Endothelial cell of umbilical vein (primary cell): Measurements from ENCODE around the gene CPSF7. TPM values are rescaled to one million over a fixed set of nuclear protein-coding genes. Genes with fewer than 3 reads are reported as not detected.

Source experiments
- BruUV-seq: library from RNA; stranded (reverse); fragments of 400-500 nt; replicated peaks from 2 replicates; lab custom pipeline; 2021; lab: Mats Ljungman, UMichigan
- CTCF ChIA-PET: fragments of 300-600, 350-600 bp; sonication (Branson Sonifier 250); formaldehyde crosslinking; loops from one replicate; lab custom pipeline; 2021; ENCODE audit warnings: antibody characterized with exemption, inconsistent platforms; lab: Charles Lee
- POLR2A ChIA-PET: fragments of 300-600, 350-600 bp; sonication (Branson Sonifier 250); formaldehyde crosslinking; loops from one replicate; lab custom pipeline; 2021; ENCODE audit warnings: antibody characterized with exemption, inconsistent platforms; lab: Charles Lee
- DNase-seq: peaks from one replicate; pipeline ENCODE4 v3.0.0-alpha.2; 2011; ENCODE audit warnings: low read depth, low spot score
- FAIRE-seq: peaks from 2 replicates; lab custom pipeline; 2011; peaks lifted over from hg19 to GRCh38; lab: Jason Lieb, UNC
- H2AFZ ChIP-seq: 2 replicates; pipeline ENCODE4 v1.6.0; 2012; ENCODE audit warnings: low read depth, low read length, control low read depth, inconsistent platforms
- H3K27ac ChIP-seq: 2 replicates; pipeline ENCODE4 v1.5.1; 2011; ENCODE audit warnings: low read depth, mild to moderate bottlenecking, control low read depth, low read length, moderate library complexity; ENCODE audit not compliant: insufficient read depth
- H3K27me3 ChIP-seq, 2 experiments: 2 replicates each; pipeline versions ENCODE4 v1.6.0 to v1.6.1; 2011; ENCODE audit warnings: low read length in 2 of 2, mixed read lengths in 1 of 2; ENCODE audit not compliant: control insufficient read depth in 2 of 2, insufficient read depth in 2 of 2
- H3K36me3 ChIP-seq, 2 experiments: 2 replicates in 1 of 2; 3 replicates in 1 of 2; pipeline ENCODE4 v1.5.1; 2011; ENCODE audit warnings: low read length in 2 of 2, mild to moderate bottlenecking in 1 of 2, moderate library complexity in 1 of 2; ENCODE audit not compliant: control insufficient read depth in 2 of 2, insufficient read depth in 2 of 2; ENCODE audit errors: extremely low read depth in 1 of 2
- H3K4me1 ChIP-seq: 3 replicates; pipeline ENCODE4 v1.5.1; 2011; ENCODE audit warnings: mild to moderate bottlenecking, low read length; ENCODE audit not compliant: control insufficient read depth, insufficient read depth; ENCODE audit errors: extremely low read depth
- H3K4me2 ChIP-seq: 2 replicates; pipeline ENCODE4 v1.6.1; 2011; ENCODE audit warnings: low read length, control low read depth, mixed read lengths; ENCODE audit not compliant: insufficient read depth
- H3K4me3 ChIP-seq, 3 experiments: fragments of 200-600 bp in 1 of 3; sonication (generic), shearing (Covaris generic) in 1 of 3; replicated peaks in 1 of 3; 2 replicates each; pipeline ENCODE4 v1.5.1; 2011 to 2016; ENCODE audit warnings: control low read depth in 3 of 3, low read length in 3 of 3, mild to moderate bottlenecking in 2 of 3, inconsistent platforms in 1 of 3, low read depth in 1 of 3, moderate library complexity in 1 of 3; ENCODE audit not compliant: insufficient read depth in 1 of 3
- H3K79me2 ChIP-seq: 2 replicates; pipeline ENCODE4 v1.6.0; 2012; ENCODE audit warnings: low read length, inconsistent platforms; ENCODE audit not compliant: control insufficient read depth, insufficient read depth
- H3K9ac ChIP-seq: replicated peaks from 2 replicates; pipeline ENCODE3; 2011; ENCODE audit warnings: low read length, control low read depth; ENCODE audit not compliant: insufficient read depth; ENCODE audit errors: extremely low read depth
- H3K9me1 ChIP-seq: replicated peaks from 3 replicates; pipeline ENCODE4 v1.6.0; 2011; ENCODE audit warnings: mild to moderate bottlenecking, low read length; ENCODE audit not compliant: control insufficient read depth, insufficient read depth; ENCODE audit errors: extremely low read depth
- H3K9me3 ChIP-seq: replicated peaks from 2 replicates; pipeline ENCODE4 v1.5.1; 2012; ENCODE audit warnings: low read length, inconsistent platforms; ENCODE audit not compliant: control insufficient read depth, insufficient read depth
- H4K20me1 ChIP-seq: replicated peaks from 2 replicates; pipeline ENCODE3; 2011; ENCODE audit warnings: mild to moderate bottlenecking, low read length; ENCODE audit not compliant: control insufficient read depth, insufficient read depth; ENCODE audit errors: extremely low read depth
- CTCF ChIP-seq, 2 donors: IDR thresholded peaks; 1 replicate in 1 of 2; 2 replicates in 1 of 2; pipeline ENCODE4 v1.5.1; 2011; ENCODE audit warnings: low read length in 2 of 2, mild to moderate bottlenecking in 2 of 2, moderate library complexity in 2 of 2, control low read depth in 1 of 2, inconsistent platforms in 1 of 2, low read depth in 1 of 2; ENCODE audit not compliant: insufficient read depth in 1 of 2; ENCODE audit errors: extremely low read depth in 1 of 2
- EZH2 ChIP-seq: IDR thresholded peaks from 2 replicates; pipeline ENCODE4 v1.6.1; 2012; ENCODE audit warnings: borderline replicate concordance, low read depth, mild to moderate bottlenecking, moderate library complexity, low read length, inconsistent platforms; ENCODE audit not compliant: severe bottlenecking
- FOS ChIP-seq: IDR thresholded peaks from 2 replicates; pipeline ENCODE4 v1.6.1; 2011; ENCODE audit warnings: mild to moderate bottlenecking, low read length, moderate library complexity, borderline replicate concordance; ENCODE audit not compliant: insufficient read depth
- GATA2 ChIP-seq: IDR thresholded peaks from 2 replicates; pipeline ENCODE4 v1.7.0; 2011; ENCODE audit warnings: low read depth, mild to moderate bottlenecking, moderate library complexity, mixed read lengths, low read length; ENCODE audit not compliant: insufficient read length, insufficient read depth
- JUN ChIP-seq: IDR thresholded peaks from 2 replicates; pipeline ENCODE4 v1.6.1; 2011; ENCODE audit warnings: borderline replicate concordance, low read depth; ENCODE audit not compliant: insufficient read length, insufficient read depth
- MAX ChIP-seq: IDR thresholded peaks from 2 replicates; pipeline ENCODE4 v1.6.1; 2011; ENCODE audit not compliant: insufficient read depth, insufficient read length
- MYC ChIP-seq: IDR thresholded peaks from one replicate; pipeline ENCODE4 v1.6.1; 2011; ENCODE audit warnings: mild to moderate bottlenecking, low read depth, low read length
- POLR2A ChIP-seq: IDR thresholded peaks from 2 replicates; pipeline ENCODE4 v1.6.1; 2012; ENCODE audit warnings: low read depth, mild to moderate bottlenecking, control low read depth, low read length
- POLR2AphosphoS5 ChIP-seq: IDR thresholded peaks from 2 replicates; pipeline ENCODE4 v1.6.1; 2012; ENCODE audit warnings: low read depth, mild to moderate bottlenecking, control low read depth, low read length, moderate library complexity; ENCODE audit not compliant: insufficient read depth
- dilution Hi-C: fragments of 300-500 bp; cut with MboI; formaldehyde crosslinking; loops from one replicate; pipeline ENCODE4 v1.15.0; 2019; ENCODE audit warnings: low sequenced_read_pairs; ENCODE audit not compliant: extremely low pct_ligation_motif_present
- intact Hi-C: fragments of 100-400 bp; cut with micrococcal nuclease; formaldehyde crosslinking; loops from one replicate; pipeline ENCODE4 v1.10.0; 2022
- polyA plus RNA-seq, 4 experiments: library from polyadenylated mRNA; depleted of rRNA in 3 of 4; stranded (reverse) in 3 of 4; unstranded in 1 of 4; fragments of >200 nt; gene quantifications; 2 replicates each; pipeline versions ENCODE4 v1.2.1 to v1.2.3, GENCODE V29; 2011 to 2012; ENCODE audit warnings: missing spikeins in 1 of 4
- total RNA-seq: library from RNA; stranded (reverse); gene quantifications from 2 replicates; pipeline ENCODE4 v1.2.3, GENCODE V29; 2021

Gene CPSF7
- total and polyA plus RNA-seq, 2 donors (not counting 3 experiments of a cell fraction or from before 2014, with no cell fraction given): 77.0 to 88.4 TPM

- Histone ChIP-seq H3K9me1 (no peaks in the 10 kb centered on the region), H3K79me2 (no peaks in the 10 kb centered on the region), H4K20me1 (no peaks in the 10 kb centered on the region), H3K4me2 (no peak overlapping the region), H3K4me1 (no peaks in the 10 kb centered on the region), H3K27me3 (no peaks in the 10 kb centered on the region), H2AFZ (no peak overlapping the region), H3K4me3 (no peak overlapping the region), H3K9me3 (no peaks in the 10 kb centered on the region), H3K9ac (no peak overlapping the region), H3K27ac (no peak overlapping the region), H3K36me3 (no peaks in the 10 kb centered on the region)
- ChIA-PET CTCF (interaction anchor here (0.9 to 1.9 kb wide), 3 partner anchors 15 to 56 kb away, joined by 3 to 5 read pairs (median 4); no protein-coding TSS in a partner anchor), POLR2A (no interaction called here)
- BruUV-seq: no TSS peak
- intact Hi-C loops: no loop called here
- no peak for DNase-seq
- no peak for TF ChIP-seq MYC
- no peak for TF ChIP-seq FOS
- no peak for TF ChIP-seq EZH2
- TF ChIP-seq GATA2: no peak
- no peak for TF ChIP-seq CTCF (IDR thresholded peaks at IDR 0.05; ENCODE audit: extremely low read depth in 1 of 2, insufficient read depth in 1 of 2, low read depth in 1 of 2, low read length in 2 of 2)
- TF ChIP-seq JUN: no peak
- TF ChIP-seq POLR2AphosphoS5: no peak
- no peak for TF ChIP-seq MAX
- TF ChIP-seq POLR2A: no peak
- no peak for FAIRE-seq
- dilution Hi-C loops: no loop called here
Measured at GRCh38 chr11:61460986-61461385, 31.2 kb upstream of the CPSF7 start.
